HG03520 (cell line): ENCODE measurements around the gene KRABD2.
"Not testable (repeated sequence)": the region's sequence is repeated elsewhere in the genome, so short reads cannot be mapped to it uniquely, and the experiment has no call there.

Experiments
- ATAC-seq: cut with Tn5 transposase; IDR thresholded peaks from one replicate; pipeline ENCODE4 v1.9.1; 2021; ENCODE audit warnings: mild to moderate bottlenecking, moderate library complexity; ENCODE audit not compliant: unreplicated experiment

Gene KRABD2

DNA sequence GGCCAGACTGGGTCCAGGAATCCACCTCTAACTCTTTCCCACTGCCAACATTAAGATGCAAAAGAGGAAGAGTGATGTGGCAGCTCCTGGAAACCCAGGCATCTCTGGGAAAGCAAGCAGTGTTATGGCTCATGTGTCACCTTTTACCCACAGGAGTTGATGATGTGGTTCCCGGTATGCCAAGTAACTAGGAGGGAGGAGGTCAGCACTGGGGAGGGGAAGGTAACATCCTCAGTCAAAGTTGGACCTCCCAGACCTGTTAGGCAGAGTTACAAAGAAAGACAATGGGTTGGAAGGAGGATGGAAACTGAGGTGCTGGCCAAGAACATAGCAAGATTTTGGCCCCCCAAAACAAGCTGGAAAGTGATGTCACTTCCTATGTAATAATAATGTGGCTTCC is 11.4 kb downstream of the KRABD2 start:
- ATAC-seq, result no peak

DNA sequence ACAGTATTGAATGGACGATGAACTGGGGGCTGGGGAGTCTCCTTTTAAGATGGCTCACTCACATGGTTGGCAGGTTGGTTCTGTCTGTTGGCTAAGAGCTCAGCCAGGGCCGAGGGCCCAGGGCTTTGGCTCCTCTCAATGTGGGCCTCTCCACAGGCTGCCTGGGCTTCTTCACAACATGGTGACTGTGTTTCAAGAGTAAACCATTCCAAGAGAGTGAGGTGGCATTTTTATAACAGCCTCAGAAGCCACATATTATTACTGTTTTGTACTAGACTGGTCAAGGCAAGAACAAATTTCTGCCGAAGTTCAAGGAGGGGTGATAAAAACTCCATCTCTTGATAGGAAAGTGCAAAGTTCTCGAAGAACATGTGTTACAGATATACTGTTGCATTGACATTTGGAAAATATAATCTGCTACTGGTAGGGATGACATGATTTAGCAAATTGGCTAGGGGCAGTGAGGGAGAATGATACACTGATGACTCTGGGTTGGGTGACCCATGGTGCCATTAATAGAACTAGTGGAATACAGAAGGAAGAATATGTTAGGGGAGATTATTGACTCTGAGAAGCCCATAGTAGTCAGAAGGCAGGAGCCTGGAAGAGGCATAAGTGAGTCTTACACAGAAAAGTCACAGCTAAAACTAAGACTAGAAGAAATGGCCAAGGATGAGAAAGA is 13.7 kb downstream of the KRABD2 start:
- ATAC-seq, result no peak

DNA sequence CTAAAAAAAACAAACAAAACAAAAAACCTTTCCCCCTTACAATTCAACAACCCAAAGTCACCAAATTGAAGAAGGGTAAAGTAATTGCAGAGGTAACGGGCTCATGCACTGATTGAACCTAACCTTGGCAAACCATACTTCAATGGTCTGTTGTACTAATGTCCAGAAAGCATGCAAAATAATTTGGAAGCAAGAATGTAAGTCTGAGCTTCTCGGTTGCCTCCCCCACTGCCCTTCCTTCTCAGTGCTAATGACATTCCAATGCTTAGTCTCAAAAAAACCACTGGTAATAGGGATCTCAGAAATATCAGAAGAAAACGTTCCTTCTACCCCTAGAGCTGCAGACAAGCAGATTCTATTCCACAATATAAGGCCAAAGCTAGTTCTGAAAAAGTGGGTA is 15.8 kb downstream of the KRABD2 start:
- no peak for ATAC-seq

DNA sequence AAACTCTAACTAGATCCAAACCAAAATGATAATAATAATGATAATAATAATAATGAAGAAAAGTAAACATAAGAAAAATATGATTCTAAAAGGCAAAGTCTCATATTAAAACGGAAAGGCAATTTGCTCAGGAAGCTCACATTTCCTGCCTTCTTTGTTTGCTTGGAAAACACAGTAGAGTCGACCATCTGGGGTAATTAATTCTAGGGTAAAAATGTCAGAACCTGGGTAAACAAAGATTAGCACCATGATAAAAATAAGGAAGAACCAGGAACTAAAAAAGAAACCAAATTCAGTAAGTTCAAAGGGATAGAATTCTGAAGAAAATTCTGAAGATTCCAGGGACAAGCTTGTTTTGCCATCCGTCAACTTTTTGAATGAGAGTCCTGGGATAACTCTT is 16.2 kb downstream of the KRABD2 start:
- ATAC-seq, result no peak

DNA sequence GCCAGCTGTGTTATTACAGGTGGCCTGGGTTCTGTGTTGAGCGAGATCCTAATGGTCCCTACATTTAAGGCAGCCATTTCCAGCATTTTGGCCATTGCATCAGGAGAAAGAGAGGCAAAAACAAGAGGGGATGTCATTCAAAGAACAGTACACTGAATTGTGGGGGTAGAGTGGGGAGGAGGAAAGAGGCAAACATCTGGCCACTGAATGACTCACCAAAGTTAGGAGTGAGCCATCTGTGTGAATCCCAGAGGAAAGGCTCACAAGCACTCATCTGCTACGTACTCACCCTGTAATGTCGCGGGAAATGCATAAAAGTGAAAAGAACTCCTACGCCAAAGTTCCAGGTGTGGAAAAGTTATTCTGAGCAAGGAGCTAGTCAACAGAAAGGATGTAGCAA is 16.7 kb downstream of the KRABD2 start:
- ATAC-seq, result no peak

DNA sequence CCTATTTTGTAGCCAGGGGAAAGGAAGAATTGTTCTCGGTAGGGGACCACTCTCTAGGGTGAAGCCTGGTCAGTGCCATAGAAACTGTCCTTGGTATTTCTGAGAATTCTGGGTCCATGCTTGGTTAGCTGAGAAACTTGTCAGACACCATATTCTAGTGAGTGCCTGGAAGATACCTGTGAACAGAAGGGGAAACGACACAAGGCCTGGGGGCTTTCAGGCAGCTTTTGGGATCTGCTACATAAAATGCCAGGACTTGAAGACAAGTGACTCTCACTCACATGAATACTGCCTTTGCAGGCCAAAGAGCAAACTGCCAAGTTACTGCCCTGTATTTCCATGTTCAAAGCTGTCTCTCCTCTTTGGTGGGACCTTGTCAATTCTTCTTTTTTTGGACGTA is 18.6 kb downstream of the KRABD2 start:
- ATAC-seq, result no peak

DNA sequence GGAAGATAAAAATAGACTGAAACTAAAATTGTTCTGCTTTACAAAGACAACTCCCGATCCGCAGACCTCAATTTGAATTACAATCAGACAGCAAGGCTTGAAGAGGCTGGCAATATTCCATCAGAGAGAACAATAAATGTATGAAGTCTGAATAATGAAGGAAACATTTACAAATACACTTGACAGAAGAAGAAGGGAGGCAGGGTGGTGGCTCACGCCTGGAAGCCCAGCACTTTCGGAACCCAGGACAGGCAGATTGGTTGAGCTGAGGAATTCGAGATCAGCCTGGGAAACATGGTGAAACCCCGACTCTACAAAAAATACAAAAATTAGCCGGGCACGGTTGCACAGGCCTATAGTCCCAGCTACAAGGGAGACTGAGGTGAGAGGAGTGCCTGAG is 22.3 kb downstream of the KRABD2 start:
- ATAC-seq, result no peak

DNA sequence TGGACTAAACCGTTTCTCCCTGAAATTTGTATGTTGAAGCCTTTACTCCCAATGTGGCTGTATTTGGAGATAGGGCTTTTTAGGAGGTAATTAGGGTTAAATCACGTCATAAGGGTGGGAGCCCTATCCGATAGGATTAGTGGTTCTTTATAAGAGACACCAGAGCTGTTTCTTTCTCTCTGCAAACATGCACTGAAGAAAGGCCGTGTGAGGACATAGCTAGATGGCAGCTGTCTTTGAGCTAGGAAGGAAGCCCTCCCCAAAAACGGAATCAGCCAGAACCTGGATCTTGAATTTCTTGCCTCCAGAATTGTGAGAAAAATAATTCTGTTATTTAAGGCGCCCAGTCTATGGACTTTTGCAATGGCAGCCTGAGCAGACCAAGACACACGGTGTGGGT is 22.8 kb downstream of the KRABD2 start:
- no peak for ATAC-seq

DNA sequence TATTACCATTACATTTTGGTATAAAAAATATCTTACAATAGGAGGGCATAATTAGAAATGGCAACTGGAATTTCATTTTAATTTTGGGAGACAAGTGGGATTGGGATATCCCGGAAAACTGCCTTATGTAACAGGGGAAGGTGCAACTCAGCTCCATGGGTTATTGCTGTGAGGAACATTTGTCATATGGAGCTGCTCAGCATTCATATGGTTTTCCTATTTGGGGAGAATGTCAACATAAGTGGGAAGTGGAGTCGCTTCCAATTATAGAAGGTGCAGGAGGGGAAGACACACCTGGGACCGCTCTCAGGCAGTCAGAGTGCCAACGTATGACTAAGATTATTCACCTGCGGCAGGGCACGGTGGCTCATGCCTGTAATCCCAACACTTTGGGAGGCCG is 26.2 kb downstream of the KRABD2 start:
- no peak for ATAC-seq

DNA sequence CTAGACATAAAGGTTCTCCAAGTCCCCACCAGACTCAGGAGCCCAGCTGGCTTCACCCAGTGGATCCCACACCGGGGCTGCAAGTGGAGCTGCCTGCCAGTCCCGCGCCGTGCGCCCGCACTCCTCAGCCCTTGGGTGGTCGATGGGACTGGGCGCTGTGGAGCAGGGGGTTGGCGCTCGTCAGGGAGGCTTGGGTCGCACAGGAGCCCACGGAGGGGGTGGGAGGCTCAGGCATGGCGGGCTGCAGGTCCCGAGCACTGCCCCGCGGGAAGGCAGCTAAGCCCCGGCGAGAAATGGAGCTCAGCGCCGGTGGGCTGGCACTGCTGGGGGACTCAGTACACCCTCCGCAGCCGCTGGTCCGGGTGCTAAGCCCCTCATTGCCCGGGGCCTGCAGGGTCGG is 29.5 kb downstream of the KRABD2 start:
- ATAC-seq, result not testable (repeated sequence)

DNA sequence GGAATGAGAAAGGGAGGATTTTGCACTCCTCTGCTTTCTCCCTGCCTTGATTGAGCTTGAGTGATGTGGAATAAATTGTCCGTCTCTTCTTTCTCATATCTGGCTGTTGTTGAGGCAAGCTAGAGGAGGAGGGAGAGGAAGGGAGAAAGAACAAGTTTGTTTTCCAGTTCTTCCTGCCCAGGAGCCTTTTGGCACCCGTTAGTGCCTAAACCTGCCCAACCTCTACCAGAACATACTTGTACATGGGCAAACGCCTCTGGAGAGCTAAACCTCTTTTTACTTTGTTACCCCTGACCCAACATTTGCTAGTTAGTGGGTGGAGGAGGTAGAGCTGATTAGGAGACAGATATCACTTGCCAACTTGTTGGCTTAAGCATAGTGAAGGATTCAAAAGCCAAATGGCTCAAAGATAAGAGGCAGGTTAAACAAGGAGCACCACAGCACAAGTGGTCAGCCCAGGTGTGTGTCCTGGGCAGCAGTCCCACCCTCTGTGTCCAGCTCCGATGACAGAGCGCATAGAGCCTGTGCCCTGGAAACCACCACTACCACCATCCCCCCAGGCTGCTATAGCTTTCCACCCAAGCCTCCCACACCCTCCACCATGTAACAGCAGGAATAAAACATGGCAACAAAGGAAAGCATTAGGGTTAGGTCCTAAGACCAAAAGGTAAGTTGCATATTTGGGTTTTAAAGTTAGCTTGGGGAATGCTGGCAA is 30.4 kb downstream of the KRABD2 start:
- ATAC-seq, result no peak

DNA sequence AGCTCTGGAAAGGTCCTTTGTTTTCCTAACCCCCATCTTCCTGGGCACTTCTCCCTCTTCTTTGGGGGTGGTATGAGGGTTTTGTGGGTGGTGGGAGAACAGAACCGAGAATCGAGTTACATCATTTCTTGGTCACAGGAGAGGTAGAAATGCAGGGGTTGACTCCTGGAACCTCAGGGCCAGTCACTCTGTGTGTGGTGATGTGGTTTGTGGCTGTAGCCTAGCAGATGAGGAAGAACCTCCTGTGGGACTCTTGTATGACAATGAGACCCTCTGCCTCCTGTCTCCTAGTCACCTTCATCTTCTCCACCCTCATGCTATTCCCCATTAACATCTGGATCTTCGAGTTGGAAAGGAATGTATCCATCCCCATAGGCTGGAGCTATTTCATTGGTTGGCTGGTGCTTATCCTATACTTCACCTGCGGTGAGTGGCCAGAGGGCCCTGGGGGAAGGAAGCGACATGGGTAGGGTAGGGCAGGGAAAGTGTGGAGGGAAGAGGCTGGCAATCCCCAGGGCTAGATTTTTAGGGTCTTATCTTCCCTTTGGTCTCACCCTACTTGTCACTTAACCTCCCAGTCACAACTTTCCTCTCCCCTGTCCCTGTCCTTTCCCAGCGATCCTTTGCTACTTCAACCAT is 31.3 kb downstream of the KRABD2 start:
- ATAC-seq, result no peak

DNA sequence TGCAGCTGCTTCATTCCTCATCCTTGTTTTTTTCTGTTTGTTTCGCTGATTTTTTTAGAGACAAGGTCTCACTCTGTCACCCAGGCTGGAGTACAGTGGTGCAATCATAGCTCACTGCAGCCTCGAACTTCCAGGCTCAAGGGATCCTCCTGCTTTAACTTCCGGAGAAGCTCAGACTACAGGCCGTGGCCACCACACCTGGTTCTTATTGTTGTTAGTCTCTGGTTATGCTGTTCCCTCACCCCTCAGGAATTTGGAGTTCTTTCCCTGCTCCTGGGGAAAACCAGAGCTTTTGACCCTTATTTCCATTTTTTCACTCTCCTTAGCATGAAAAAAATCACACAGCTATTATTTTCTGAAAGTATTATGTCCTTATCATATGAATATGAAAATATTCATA is 35.0 kb downstream of the KRABD2 start:
- ATAC-seq, result no peak

DNA sequence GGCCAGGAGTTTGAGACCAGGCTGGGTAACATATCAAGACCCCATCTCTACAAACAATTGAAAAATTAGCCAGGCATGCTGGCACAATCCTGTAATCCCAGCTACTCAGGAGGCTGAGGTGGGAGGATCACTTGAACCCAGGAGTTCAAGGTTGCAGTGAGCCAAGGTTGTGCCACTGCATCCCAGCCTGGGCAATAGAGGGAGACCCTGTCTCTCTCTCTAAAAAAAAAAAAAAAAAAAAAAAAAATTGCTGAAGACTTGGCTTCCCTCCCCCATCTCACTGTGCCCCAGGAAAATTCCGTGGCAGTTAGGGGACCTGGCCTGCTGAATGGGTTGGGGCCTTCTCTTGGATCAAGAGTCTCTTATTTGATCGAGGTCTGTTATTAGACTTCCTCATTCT is 37.0 kb downstream of the KRABD2 start, which contains the start of gene ODF4:
Gene ODF4, plus strand, starts transcription at position 301 of the 400 bp plus-strand sequence. CDS start 212 bp downstream, outside the sequence.
- ATAC-seq, result no peak

DNA sequence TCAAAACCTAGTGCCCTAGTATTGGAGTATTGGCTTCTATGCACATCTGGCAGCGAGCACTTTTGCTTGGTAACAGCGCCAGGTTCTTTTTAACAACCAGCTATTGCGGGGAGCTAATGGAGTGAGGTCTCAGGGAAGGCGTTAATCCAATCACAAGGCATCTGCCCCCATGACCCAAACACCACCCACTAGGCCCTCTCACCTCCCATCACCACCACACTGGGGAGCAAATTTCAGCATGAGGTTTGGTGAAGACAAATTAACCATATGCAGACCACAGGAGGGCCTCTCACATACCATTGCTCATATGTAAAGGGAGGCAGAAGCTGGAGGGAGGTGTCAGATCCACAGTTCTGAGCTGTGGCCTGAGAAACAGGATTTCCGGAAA is 37.8 kb downstream of the KRABD2 start:
- ATAC-seq, result no peak

DNA sequence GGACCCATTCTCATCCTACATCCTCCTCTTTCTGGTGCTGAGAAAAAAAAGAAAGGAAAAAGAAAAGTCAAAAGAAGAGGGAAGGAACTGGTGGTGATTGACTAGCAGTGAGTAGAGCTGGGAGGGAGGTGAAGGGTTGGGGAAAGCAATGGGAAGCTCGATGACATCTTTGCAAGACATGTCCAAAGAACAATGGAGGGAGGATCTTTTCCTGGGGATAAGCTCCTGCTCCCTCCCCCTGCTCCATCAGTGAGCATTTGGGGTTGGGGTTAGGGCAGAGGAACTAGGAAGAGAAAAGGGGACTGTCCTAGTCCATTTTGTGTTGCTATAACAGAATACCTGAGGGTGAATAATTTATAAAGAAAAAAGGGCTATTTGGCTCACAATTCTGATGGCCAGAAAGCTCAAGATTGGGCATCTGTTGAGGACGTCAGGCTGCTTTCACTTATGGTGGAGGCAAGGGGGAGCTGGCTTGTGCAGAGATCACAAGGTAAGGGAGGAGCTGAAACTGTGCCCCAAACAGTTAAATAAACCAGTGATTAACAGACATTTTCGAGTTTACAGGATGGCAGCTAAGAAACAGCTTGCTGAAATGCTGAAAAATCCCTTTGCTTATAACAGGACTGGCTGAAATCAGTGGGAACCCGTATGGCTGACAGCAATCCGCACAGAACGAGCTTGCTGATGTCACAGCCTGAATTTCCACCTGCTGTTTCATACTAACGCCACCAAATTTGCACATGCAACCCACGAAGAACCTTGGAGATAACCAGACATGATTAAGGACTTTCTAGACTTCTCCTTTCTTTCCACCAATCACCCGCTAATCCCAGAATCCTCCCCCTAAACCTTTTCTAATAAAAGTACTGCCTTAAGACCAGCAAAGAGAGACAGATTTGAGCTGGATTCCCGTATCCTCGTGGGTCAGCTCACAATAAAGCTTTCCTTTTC is 38.4 kb downstream of the KRABD2 start:
- ATAC-seq, result no peak

DNA sequence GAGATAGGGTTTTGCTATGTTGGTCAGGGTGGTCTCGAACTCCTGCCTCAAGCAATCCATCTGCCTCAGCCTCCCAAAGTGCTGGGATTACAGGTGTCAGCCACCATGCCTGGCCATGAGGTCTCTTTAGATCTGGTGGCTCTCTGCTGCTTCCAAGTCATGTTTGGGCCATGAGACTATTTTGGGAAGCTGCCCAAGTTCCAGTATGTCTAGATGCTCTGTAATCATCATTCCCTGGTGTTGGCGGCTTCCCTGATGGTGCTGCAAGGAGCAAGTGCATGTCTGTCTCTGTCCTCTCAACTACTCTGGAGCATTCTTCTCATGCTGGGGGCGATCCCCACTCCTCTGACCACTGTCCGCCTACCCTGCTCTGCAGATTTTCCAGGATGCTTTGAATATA is 43.2 kb downstream of the KRABD2 start:
- ATAC-seq, result no peak

DNA sequence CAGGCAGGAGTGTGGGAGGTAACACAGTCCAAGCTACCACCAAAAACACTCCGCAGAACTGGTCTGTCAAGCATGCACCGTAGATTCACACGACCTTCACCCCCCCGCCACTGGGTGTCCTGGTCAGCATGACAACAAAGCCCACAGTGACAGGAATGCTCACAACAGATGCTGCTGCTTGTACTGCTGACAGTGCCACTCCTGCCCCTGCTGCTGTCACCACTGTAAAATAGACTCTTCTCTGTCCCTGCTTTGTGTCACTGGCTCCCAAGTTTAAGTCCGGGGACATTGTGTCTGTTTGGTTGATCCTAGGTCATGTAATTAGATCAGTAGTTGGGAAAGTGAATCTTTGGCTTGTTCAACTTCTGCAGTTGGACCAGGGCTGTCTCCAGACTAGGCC is 43.8 kb downstream of the KRABD2 start:
- no peak for ATAC-seq

DNA sequence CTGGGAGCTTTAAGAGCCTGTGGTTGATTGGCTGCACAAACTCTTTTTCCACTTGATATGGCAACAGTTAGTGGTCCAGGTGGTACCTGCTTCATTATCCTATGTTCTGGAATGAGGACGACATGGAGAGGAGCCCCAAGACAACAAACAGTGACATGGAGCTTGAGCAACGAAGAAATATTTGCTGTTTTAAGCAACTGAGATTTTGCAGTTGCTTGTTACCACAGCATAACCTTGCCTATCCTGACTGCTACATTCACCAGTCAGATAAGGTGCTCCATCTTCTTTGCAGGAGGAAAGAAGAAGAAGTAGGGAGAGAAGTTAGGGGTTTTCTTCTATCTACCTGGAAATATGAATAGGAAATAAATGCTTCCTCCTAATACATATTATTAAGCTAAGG is 44.4 kb downstream of the KRABD2 start:
- no peak for ATAC-seq

DNA sequence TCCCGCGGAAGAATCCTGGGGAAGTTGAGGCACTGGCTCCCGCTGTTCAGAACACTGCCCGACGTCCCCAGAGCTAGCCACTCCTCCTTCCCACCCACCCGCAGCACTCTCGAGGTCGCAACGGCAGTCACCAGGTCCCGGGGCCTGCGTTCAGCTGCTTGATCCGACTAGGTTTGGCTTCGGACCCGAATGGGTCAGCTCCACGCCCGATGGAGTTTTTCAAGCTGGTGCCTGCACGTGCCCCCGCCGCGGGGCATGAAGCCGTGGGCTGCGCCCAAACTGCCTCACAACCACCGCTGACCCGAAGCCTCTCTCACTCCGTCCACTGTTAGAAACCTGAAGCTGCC is 49.2 kb downstream of the KRABD2 start:
- ATAC-seq, result no peak
